Thyroid gland (tissue), 4 donors: ENCODE measurements around the gene ATP1A4.

Experiments used
- CTCF ChIP-seq, 6 experiments: fragments of 200-600 bp in 3 of 6; fragments of 450-650 bp in 3 of 6; sonication (generic) in 3 of 6; IDR thresholded peaks; one replicate each; pipeline ENCODE4 v1.5.1; 2016 to 2019; ENCODE audit warnings: antibody characterized with exemption in 6 of 6, mild to moderate bottlenecking in 2 of 6, inconsistent platforms in 1 of 6, moderate library complexity in 1 of 6
- POLR2A ChIP-seq, 2 donors: fragments of 450-650 bp; IDR thresholded peaks; one replicate each; pipeline ENCODE4 v1.6.1; 2017; ENCODE audit warnings: antibody characterized with exemption in 2 of 2, mild to moderate bottlenecking in 2 of 2, moderate library complexity in 1 of 2

- TF ChIP-seq CTCF (IDR thresholded peaks at IDR 0.05), result no peak
- TF ChIP-seq POLR2A (IDR thresholded peaks at IDR 0.05), result no peak
Observed at GRCh38 chr1:160171980-160172379, 20.6 kb downstream of the ATP1A4 start.
